ENCODE data around the gene CCNH.

The CCNH gene

DNA sequence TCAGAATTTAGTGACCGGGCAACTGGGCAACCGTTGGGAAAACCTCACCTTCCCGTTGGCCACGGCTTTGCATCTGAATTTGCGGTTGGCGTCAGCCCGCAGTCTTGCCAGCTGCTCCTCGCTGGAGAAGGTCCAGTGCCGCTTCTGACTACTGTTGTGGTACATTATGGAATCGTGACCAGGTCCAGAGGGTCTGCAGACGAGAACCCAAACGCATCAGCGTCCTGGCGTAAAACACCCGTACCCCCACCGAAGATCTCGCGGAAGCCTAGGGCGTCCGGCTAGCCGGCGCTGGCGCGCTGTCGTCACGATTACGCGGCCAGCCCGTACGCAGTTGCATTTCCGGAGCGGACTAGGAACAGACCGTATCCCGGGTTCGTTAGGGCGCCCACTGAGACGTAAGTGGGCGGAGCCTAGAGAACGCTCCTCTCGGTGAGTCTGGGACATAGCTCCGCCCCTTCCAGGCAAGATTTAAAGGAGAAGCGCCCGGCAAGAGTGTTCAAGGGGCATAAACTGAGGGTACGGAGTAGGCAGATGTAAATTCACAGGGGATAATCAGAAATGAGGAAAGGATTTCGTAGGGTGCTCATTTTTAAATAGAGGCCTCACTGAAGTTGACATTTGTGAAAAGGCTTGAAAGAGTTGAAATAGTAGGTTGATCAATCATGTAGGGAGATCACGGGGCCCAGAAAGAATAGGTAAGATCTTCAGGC, at the start of gene CCNH:
CCNH (minus strand) TSS at position 301 of the 713 bp plus-strand sequence; CDS start at position 165, 136 bp downstream.
- peak; percentile 93 for DNase-seq (ENCODE audit: low read depth)

DNA sequence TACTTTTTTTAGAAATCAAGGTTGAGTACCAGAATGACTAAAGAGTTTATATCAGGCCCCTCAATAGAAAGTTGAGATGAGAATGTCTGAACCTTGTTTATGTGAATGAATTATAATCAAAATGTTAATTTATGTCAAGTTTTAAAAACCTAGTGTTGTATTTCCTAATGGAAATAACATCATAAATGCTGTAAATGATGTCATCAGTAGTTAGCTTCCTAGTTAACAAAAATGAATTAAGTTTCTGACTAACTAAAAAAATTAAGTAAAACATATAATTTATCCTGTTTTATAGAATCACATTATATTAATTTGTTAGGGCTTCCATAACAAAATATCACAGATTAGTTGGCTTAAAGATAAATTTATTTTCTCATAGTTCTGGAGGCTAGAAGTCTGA, 45.0 kb upstream of the CCNH start:
- DNase-seq (ENCODE audit: low read depth) = no peak

- DNase-seq (ENCODE audit: low read depth) = no peak
Observed at GRCh38 chr5:87453801-87454200, 41.1 kb upstream of the CCNH start.

- no peak for DNase-seq (ENCODE audit: low read depth)
Observed at GRCh38 chr5:87452837-87453236, 40.1 kb upstream of the CCNH start.

DNA sequence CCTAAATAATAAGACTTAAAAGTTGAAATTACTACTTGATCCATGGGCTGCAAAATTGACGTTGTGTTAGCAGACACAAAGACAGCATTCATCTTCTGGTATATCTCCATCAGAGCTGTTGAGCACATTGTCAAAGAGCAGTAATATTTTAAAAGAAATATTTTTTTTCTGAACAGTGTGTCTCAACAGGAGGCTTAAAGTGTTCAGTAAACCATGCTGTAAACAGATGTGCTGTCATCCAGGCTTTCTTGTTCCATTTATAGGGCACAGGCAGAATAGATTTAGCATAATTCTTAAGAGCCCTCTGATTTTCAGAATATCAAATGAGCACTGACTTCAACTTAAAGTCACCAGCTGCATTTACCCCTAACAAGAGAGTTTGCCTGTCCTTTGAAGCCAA, 29.7 kb upstream of the CCNH start:
- no peak for DNase-seq (ENCODE audit: low read depth)

GRCh38 chr5:87438231-87438630, 25.5 kb upstream of the CCNH start:
- no peak for DNase-seq (ENCODE audit: low read depth)

- no peak for DNase-seq (ENCODE audit: low read depth)
Observed at GRCh38 chr5:87437724-87438123, 25.0 kb upstream of the CCNH start.

DNA sequence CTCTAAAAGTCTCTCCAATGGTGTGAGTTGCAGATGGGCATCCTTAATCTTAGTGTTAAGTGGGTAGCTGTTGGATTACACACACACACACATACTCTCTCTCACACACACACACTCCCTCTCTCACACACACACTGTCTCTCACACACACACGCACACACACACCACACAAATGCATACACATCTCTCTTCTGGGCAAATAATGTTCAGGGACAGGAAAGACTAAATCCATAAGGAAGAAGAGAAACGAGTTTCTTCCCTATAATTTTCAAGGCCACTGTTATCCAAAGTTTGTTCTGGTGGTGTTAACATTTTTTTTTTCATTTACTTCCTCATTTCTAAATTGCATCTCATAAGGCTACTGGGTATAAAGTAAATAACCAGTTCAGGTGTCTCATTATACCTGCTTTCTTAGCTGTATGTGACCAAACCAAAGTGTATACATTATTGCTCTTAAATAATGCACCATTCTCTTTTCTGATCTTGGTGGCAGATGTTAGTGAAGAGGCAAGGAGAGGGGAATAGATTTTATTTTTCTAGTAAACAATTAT, 22.5 kb upstream of the CCNH start:
- no peak for DNase-seq (ENCODE audit: low read depth)

DNA sequence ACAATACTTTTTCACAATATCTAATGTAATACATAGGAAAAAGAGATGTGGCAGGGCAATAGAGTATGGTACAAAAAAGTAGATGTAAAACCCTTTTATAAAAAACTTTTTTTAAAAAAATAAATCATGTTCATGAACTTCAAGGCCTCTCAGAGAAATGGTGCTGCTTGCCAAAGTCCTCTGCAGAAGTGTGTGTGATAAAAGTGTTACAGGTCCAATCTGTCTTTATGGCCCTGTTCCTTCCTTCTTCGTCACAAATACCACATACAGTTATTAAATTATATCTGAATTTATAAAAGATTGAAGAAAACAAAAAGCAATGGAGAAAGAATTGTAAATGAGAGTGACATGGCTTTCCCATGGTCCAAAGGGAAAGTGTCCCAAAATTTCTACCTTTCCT, 21.7 kb upstream of the CCNH start:
- DNase-seq (ENCODE audit: low read depth) = no peak

GRCh38 chr5:87433945-87434344, 21.2 kb upstream of the CCNH start:
- no peak for DNase-seq (ENCODE audit: low read depth)

DNA sequence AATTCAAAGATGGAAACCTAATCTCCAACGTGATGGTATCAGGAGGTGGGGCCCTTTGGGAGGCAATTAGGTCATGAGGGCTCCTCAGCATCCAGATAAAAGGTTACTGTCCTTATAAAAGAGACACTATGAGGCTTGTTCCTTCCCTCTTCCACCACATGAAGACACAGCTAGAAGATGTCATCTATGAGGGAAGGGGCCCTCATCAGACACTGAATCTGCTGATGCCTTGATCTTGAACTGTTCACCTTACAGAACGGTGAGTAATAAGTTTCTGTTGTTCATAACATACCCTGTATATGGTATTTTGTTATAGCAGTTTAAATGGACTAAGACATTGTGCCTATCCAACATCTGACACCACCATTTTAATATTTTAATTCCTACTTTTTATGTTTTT, 19.7 kb upstream of the CCNH start:
- DNase-seq (ENCODE audit: low read depth) = no peak

GRCh38 chr5:87430863-87431457, 18.2 kb upstream of the CCNH start:
- no peak for DNase-seq (ENCODE audit: low read depth)

GRCh38 chr5:87423755-87424154, 11.0 kb upstream of the CCNH start:
- no peak for DNase-seq (ENCODE audit: low read depth)

DNA sequence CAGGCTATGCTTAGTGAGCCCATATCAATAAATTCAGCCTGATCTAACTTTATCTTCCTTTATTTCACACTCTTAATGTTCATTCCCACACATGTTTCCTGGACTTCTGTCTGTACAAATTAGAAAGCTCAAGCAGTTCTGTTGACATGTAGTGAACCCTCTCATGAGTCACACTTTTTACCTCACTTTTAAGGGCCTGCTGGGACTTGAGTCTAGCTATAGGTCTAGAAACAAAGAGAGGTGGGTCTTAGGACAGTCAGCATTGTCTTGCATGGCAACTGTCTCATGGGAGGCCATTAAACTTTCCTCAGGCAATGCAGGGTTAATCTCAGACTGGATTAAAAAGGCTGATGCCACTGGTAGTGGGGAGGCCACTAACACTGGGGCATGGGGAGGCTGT, 8.6 kb upstream of the CCNH start:
- DNase-seq (ENCODE audit: low read depth) = no peak

- DNase-seq (ENCODE audit: low read depth) = no peak
Observed at GRCh38 chr5:87418506-87418905, 5.8 kb upstream of the CCNH start.

DNA sequence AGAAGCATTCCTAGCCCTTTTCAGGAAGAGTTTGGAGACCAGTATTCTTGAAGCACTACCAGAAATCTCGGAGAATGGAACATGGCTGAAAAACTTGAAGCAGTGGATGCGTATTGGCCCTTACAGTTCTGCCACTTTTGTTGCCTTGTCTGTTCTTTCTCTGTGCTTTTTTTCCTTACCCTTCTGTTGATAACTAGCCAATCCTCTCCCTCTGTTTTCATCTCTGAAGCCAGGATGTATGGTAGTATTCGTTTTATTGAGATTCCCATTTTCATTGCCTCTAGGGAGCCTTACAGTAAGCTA, 564 bp upstream of the CCNH start:
- DNase-seq (ENCODE audit: low read depth) = no peak

DNA sequence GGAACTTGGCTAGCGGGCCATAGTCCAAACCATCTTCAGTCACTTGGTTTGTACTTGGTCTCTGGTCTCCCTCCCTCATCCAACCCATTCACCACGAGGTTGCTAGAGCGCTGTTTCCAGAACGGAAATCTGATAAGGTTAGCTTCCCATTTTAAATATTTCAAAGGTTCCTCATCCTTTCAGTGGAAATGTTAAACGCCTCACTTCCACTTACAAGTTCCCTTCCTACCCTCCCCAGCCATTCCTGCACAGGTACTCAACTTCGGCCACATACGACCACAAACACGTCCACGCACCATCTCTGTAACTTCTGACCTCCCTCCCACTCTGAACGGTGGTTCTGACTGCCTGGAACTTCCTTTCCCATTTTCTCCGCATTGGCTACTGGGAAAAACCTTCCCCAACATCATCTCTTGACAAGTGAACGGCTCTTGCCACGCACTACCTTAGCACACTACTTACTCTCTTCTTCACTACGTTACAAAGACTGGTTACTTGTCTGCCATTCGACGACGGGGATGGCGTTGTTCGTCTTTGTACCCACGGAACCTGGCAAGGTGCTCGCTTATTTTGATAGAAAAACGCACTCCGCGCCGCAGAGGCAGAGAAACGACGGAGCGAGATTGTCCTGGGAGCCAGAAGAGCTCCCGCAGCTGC, 629 bp downstream of the CCNH start:
- DNase-seq (ENCODE audit: low read depth) = no peak

DNA sequence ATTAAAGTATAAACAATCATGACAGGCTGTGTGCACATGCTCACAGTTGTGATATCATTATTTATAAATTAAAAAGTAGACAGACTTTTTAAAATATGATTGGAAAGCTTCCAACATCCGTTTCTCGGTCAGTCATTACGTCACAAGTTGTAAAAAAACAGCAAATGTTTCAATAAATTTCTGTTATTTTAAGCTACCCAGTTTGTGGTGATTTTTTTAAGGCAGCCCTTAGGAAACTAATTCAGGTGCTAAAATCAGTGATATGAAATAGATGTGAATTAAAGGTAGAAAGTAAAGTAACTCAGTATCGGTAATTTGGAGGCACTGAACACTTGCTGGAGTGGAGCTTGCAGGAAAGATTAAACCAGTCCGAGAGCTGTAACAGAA, 1.2 kb downstream of the CCNH start:
- no peak for DNase-seq (ENCODE audit: low read depth)

- no peak for DNase-seq (ENCODE audit: low read depth)
Observed at GRCh38 chr5:87410931-87411330, 1.8 kb downstream of the CCNH start.

DNA sequence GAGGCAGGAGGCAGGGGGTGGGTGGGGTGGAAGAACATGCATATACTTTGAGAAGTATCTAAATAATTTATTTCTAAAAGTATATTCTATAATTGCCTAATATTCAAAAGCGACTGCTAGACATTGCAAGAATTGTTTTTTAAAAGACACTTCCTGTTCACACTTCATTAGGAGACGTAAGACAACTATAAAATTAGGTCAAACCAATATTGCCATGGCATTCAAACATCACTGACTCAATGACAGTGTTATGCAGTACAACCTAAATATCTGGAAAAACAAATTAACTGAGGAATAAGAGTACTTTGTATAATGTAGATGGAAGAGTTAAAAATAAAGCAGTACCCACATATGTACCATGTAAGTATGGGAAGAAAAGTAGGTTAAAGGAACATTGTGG, 4.5 kb downstream of the CCNH start:
- no peak for DNase-seq (ENCODE audit: low read depth)

- no peak for DNase-seq (ENCODE audit: low read depth)
Observed at GRCh38 chr5:87405472-87406155, 7.1 kb downstream of the CCNH start.

DNA sequence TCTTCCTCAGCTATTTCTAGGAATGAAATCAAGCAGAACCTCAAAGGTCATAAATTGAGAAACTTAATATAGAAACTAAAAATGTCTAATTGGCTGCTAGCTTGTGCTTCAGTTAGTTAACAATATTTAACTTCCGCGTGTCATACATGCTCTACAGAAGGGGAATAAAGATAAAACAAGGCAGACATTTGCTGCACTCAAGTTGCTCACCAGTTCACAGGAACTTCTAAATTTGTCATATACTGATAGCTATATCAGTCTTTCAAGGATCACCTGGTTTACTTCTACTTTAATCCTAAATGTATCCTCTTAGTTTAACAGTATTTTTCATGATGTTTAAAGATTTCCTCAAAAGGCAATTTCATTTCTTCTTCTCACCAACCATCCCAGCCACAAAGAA, 8.4 kb downstream of the CCNH start:
- DNase-seq (ENCODE audit: low read depth) = no peak

GRCh38 chr5:87403899-87404298, 8.8 kb downstream of the CCNH start:
- no peak for DNase-seq (ENCODE audit: low read depth)

All from activated T-helper 1 cell treated with Interleukin-2 at 50 U/mL for 16 hours (primary cell).